T-helper 17 cell (primary cell): ENCODE data around the gene KIRREL3. TPM values are rescaled to one million over a fixed set of nuclear protein-coding genes. Genes with fewer than 3 reads are reported as not detected.

ENCODE experiments used
- ATAC-seq: fragments of 150-1000 bp; cut with Tn5 transposase; 2 replicates; pipeline ENCODE4 v1.10.0; 2021; ENCODE audit warnings: mild to moderate bottlenecking, moderate library complexity
- DNase-seq, 3 donors: peaks; one replicate each; pipeline versions ENCODE4 v3.0.0 to v3.0.0-alpha.2; 2020 to 2021
- H3K9me3 ChIP-seq: one replicate; pipeline ENCODE4 v1.7.0; 2013; ENCODE audit warnings: low read length, mild to moderate bottlenecking; ENCODE audit not compliant: control insufficient read depth, poor library complexity, severe bottlenecking
- H3K27ac Mint-ChIP-seq: one replicate; pipeline ENCODE4 v1.8.0; 2022; ENCODE audit warnings: mild to moderate bottlenecking, moderate library complexity, mixed read lengths
- H3K27me3 Mint-ChIP-seq: one replicate; pipeline ENCODE4 v1.8.0; 2022; ENCODE audit warnings: mixed read lengths
- H3K36me3 Mint-ChIP-seq: one replicate; pipeline ENCODE4 v1.8.0; 2022; ENCODE audit warnings: low read depth, mixed read lengths
- H3K4me1 Mint-ChIP-seq: one replicate; pipeline ENCODE4 v1.8.0; 2022; ENCODE audit warnings: mild to moderate bottlenecking, mixed read lengths
- H3K4me3 Mint-ChIP-seq: one replicate; pipeline ENCODE4 v1.8.0; 2022; ENCODE audit warnings: mild to moderate bottlenecking, moderate library complexity, mixed read lengths
- total RNA-seq, 4 donors: library from RNA in 2 of 4; stranded (reverse) in 2 of 4; gene quantifications; one replicate each; pipeline ENCODE4 v1.2.3 and lab custom pipeline; 2022 to 2026

Gene KIRREL3
- total RNA-seq, 2 donors from 2014 or later = not detected

DNA sequence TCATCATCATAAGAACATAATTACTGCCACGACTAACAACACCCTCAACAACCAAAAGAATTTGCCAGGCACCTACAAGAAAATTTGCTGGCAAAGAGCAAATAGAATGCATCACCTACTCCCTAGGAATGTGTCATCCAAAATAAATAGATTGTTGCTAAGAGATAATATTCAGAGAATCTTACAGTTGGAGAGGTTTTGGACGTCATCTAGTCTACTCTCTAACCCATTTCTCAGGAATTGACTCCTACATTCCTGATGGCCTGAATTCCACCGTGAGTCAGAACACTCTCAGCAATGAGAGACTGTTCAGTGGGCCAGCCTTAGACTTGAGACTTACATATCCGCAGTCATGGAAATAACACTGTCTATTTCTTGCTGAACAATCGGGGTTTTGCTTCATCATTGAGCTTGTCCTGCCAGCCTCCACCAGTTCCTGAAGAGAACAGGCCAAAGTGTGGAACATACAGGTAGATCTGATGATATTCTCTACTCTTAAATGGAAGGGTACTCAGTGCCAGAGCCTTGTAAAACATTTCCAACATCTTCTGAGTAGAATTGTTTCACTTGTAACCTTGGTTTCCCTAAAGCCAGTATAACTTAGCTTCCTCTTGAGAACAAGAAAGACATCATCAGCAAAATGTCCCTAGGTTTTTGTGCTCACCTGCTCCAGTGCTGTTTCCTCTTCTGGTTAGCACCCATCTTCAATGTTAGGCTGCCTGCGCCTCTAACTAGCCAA lies 8.3 kb downstream of the KIRREL3 start:
- no peak overlapping the region for H3K27ac Mint-ChIP-seq
- H3K36me3 Mint-ChIP-seq = no peaks in the 10 kb centered on the region
- ATAC-seq (no peak), DNase-seq (no peak)
- H3K27me3 Mint-ChIP-seq = peaks cover 39% of the 10 kb centered on the region
- H3K4me3 Mint-ChIP-seq = no peak overlapping the region
- peaks cover 2% of the 10 kb centered on the region for H3K4me1 Mint-ChIP-seq
- no peaks in the 10 kb centered on the region for H3K9me3 ChIP-seq

- peaks cover 2% of the 10 kb centered on the region for H3K4me1 Mint-ChIP-seq
- no peak overlapping the region for H3K27ac Mint-ChIP-seq
- ATAC-seq = no peak
- H3K9me3 ChIP-seq = no peaks in the 10 kb centered on the region
- peaks cover 44% of the 10 kb centered on the region for H3K27me3 Mint-ChIP-seq
- H3K4me3 Mint-ChIP-seq = no peak overlapping the region
- H3K36me3 Mint-ChIP-seq = no peaks in the 10 kb centered on the region
- DNase-seq = no peak
Measured at GRCh38 chr11:126991596-126991995, 9.0 kb downstream of the KIRREL3 start.

- no peaks in the 10 kb centered on the region for H3K9me3 ChIP-seq
- Mint-ChIP-seq H3K36me3 (no peaks in the 10 kb centered on the region), H3K4me1 (peaks cover 2% of the 10 kb centered on the region), H3K27me3 (peaks cover 50% of the 10 kb centered on the region), H3K27ac (no peak overlapping the region), H3K4me3 (no peak overlapping the region)
- ATAC-seq (no peak), DNase-seq (no peak)
Measured at GRCh38 chr11:126990716-126991480, 9.7 kb downstream of the KIRREL3 start.

GRCh38 chr11:126989942-126990715 lies 10.4 kb downstream of the KIRREL3 start:
- Mint-ChIP-seq H3K36me3 (no peaks in the 10 kb centered on the region), H3K4me1 (peaks cover 4% of the 10 kb centered on the region), H3K27ac (no peak overlapping the region), H3K4me3 (no peak overlapping the region), H3K27me3 (peaks cover 51% of the 10 kb centered on the region)
- H3K9me3 ChIP-seq = no peaks in the 10 kb centered on the region
- DNase-seq (peak; percentile 22 to 38 (median 32)), ATAC-seq (peak; percentile 53)

DNA sequence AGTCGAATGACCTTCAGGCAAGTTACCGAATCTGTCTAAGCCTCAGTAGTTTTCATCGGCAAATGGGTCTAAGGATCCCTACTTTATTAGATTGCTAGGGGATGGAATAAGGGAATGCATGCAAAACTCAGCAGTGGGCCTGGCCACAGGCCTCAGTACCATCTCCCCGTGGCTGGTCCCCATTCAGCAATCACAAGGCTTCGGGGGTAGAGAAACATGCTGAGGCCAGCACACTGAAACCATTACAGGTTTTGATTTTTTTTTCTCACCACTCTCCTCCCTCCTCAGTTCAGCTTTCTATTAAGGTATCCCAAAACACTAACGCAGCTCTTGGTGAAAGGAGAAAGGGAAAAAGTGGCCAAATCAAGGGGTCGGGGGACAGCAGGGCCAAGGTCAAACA lies 11.9 kb downstream of the KIRREL3 start:
- H3K27me3 Mint-ChIP-seq = peaks cover 59% of the 10 kb centered on the region
- no peak overlapping the region for H3K4me3 Mint-ChIP-seq
- no peaks in the 10 kb centered on the region for H3K36me3 Mint-ChIP-seq
- ATAC-seq (no peak), DNase-seq (no peak)
- H3K4me1 Mint-ChIP-seq = peaks cover 4% of the 10 kb centered on the region
- H3K9me3 ChIP-seq = no peaks in the 10 kb centered on the region
- no peak overlapping the region for H3K27ac Mint-ChIP-seq

GRCh38 chr11:126981635-126982034 lies 18.9 kb downstream of the KIRREL3 start:
- Mint-ChIP-seq H3K4me3 (no peak overlapping the region), H3K27ac (no peak overlapping the region), H3K27me3 (peaks cover 68% of the 10 kb centered on the region), H3K36me3 (no peaks in the 10 kb centered on the region), H3K4me1 (peaks cover 2% of the 10 kb centered on the region)
- no peak for DNase-seq
- H3K9me3 ChIP-seq = no peaks in the 10 kb centered on the region
- ATAC-seq = no peak

- H3K9me3 ChIP-seq = no peaks in the 10 kb centered on the region
- ATAC-seq (no peak), DNase-seq (no peak)
- H3K27ac Mint-ChIP-seq = no peak overlapping the region
- no peaks in the 10 kb centered on the region for H3K36me3 Mint-ChIP-seq
- peaks cover 45% of the 10 kb centered on the region for H3K27me3 Mint-ChIP-seq
- no peaks in the 10 kb centered on the region for H3K4me1 Mint-ChIP-seq
- no peak overlapping the region for H3K4me3 Mint-ChIP-seq
Measured at GRCh38 chr11:126978911-126979310, 21.7 kb downstream of the KIRREL3 start.

- ATAC-seq = no peak
- Mint-ChIP-seq H3K27ac (no peak overlapping the region), H3K4me1 (no peaks in the 10 kb centered on the region), H3K36me3 (no peaks in the 10 kb centered on the region), H3K27me3 (peaks cover 43% of the 10 kb centered on the region), H3K4me3 (no peak overlapping the region)
- DNase-seq = no peak
- no peaks in the 10 kb centered on the region for H3K9me3 ChIP-seq
Measured at GRCh38 chr11:126978165-126978564, 22.4 kb downstream of the KIRREL3 start.

DNA sequence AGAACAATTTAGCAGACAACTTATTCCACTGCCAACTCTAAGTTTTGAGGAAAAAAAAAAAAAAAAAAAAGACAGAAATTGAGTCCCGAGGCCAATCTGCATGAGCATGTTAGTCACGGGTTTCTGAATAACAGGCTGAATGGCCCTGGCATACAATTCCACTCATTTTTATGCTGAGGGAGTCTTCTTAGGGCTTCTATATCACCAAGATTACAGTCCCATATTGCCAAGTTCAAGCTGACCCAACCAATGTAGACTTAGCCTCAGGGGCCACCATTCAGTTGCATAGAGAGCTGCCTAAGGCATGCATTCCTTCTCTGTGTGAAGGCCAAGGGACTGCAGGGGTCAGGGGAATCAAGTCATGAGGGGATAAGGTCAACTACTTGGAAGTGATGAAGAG lies 27.5 kb downstream of the KIRREL3 start:
- H3K36me3 Mint-ChIP-seq = peaks cover 3% of the 10 kb centered on the region
- H3K4me1 Mint-ChIP-seq = no peaks in the 10 kb centered on the region
- DNase-seq (no peak), ATAC-seq (no peak)
- H3K27ac Mint-ChIP-seq = no peak overlapping the region
- H3K9me3 ChIP-seq = no peaks in the 10 kb centered on the region
- no peak overlapping the region for H3K4me3 Mint-ChIP-seq
- peaks cover 24% of the 10 kb centered on the region for H3K27me3 Mint-ChIP-seq

DNA sequence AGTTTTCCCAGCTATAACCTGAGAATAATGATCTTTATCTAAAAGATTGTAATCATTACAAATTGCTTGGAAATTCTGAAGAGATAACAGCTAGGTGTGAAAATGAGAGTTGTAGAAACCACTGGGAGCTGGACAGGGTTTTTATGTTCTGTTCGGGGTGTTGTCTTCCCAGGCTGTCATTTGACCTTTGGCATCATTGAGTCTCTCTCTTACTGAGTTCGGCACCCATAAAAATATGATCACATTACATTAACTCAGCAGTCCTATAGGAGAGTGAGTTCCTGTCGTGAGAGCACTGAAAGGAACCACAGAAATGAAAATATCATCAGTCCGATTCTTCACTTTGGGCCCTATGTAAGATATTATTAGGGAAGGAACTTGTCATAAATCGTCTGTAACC lies 29.3 kb downstream of the KIRREL3 start:
- Mint-ChIP-seq H3K4me3 (no peak overlapping the region), H3K27ac (no peak overlapping the region), H3K36me3 (peaks cover 3% of the 10 kb centered on the region), H3K4me1 (no peaks in the 10 kb centered on the region), H3K27me3 (peaks cover 27% of the 10 kb centered on the region)
- no peak for ATAC-seq
- DNase-seq = no peak
- H3K9me3 ChIP-seq = no peaks in the 10 kb centered on the region

DNA sequence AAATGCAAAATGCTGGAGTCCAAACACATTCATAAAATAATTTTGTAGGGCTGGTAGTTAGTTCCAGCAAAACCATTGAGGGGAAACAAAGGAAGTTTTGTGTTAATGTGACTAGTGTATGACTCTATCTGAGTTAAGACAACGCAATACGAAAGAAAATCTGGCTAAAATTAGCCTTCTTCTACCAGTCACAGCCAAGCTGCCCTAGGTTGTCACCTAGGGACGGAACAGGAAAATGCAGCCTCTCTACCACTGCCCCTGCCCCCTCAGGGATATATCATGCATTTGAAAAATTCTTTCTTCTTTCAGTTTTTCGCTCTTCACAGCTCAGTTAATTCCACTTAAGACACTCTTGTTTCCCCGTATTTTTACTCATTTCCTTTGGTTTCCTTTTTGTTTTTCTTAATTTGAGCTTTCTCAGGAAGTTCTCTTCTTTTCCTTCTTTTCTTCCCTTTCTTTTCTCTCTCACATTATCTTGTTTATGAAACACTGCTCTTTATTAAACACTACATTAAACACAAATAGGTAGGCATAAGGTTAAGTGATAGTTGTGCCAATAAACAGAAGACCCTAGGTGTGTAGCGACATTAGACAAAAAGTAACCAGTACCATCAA lies 30.6 kb downstream of the KIRREL3 start:
- H3K27ac Mint-ChIP-seq = no peak overlapping the region
- ATAC-seq = no peak
- no peak for DNase-seq
- no peaks in the 10 kb centered on the region for H3K9me3 ChIP-seq
- peaks cover 3% of the 10 kb centered on the region for H3K36me3 Mint-ChIP-seq
- H3K4me1 Mint-ChIP-seq = no peaks in the 10 kb centered on the region
- peaks cover 29% of the 10 kb centered on the region for H3K27me3 Mint-ChIP-seq
- no peak overlapping the region for H3K4me3 Mint-ChIP-seq

DNA sequence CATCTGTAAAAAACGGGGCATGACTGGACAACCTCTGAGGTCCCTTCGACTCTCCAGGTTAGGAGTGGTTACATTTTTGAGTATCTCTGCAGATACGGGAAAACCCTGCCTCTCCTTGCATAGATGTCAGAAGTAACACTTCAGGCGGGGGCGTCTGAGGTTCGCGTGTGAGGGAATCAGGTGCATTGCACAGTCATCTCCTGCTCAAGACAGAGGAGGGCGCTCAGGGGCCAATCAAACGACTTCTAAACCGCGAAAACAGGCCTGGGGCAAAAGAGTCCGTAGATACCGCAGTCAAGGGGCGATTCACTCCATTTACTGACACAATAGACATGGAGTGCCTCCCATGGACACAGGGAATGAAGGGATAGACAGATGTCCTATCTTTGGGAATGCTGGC lies 31.7 kb downstream of the KIRREL3 start:
- H3K4me3 Mint-ChIP-seq = no peak overlapping the region
- H3K27me3 Mint-ChIP-seq = peaks cover 37% of the 10 kb centered on the region
- H3K36me3 Mint-ChIP-seq = peaks cover 3% of the 10 kb centered on the region
- no peaks in the 10 kb centered on the region for H3K9me3 ChIP-seq
- ATAC-seq (no peak), DNase-seq (no peak)
- H3K4me1 Mint-ChIP-seq = no peaks in the 10 kb centered on the region
- H3K27ac Mint-ChIP-seq = no peak overlapping the region

- Mint-ChIP-seq H3K36me3 (no peaks in the 10 kb centered on the region), H3K27ac (no peak overlapping the region), H3K4me3 (no peak overlapping the region), H3K4me1 (no peaks in the 10 kb centered on the region), H3K27me3 (peaks cover 30% of the 10 kb centered on the region)
- no peaks in the 10 kb centered on the region for H3K9me3 ChIP-seq
- no peak for DNase-seq
- ATAC-seq = no peak
Measured at GRCh38 chr11:126965331-126965730, 35.2 kb downstream of the KIRREL3 start.
